Activated CD4-positive, alpha-beta T cell treated with anti-CD3 and anti-CD28 coated beads, Interleukin-2, amount 10 ng/mL, durations not matched to agents 7 days and 5 days (primary cell): Measurements from ENCODE around the gene EIF2AK3. TPM values are rescaled to one million over a fixed set of nuclear protein-coding genes. Genes with fewer than 3 reads are reported as not detected.

Experiments
- CTCF ChIA-PET: fragments of 350-600 bp; sonication (Branson Sonifier 250); formaldehyde crosslinking; loops from one replicate; lab custom pipeline; 2021; ENCODE audit warnings: antibody characterized with exemption; lab: Charles Lee
- POLR2A ChIA-PET: fragments of 350-600 bp; sonication (Branson Sonifier 250); formaldehyde crosslinking; loops from one replicate; lab custom pipeline; 2021; ENCODE audit warnings: antibody characterized with exemption; lab: Charles Lee
- DNase-seq: peaks from one replicate; pipeline ENCODE4 v3.0.0-alpha.2; 2020
- H3K27ac Mint-ChIP-seq: one replicate; pipeline ENCODE4 v1.8.0; 2021; ENCODE audit warnings: mild to moderate bottlenecking, moderate library complexity, mixed read lengths
- H3K27me3 Mint-ChIP-seq: one replicate; pipeline ENCODE4 v1.8.0; 2021; ENCODE audit warnings: mixed read lengths
- H3K36me3 Mint-ChIP-seq: one replicate; pipeline ENCODE4 v1.8.0; 2021; ENCODE audit warnings: low read depth, mixed read lengths
- H3K4me1 Mint-ChIP-seq: one replicate; pipeline ENCODE4 v1.8.0; 2021; ENCODE audit warnings: mixed read lengths
- H3K4me3 Mint-ChIP-seq: one replicate; pipeline ENCODE4 v1.8.0; 2021; ENCODE audit warnings: mild to moderate bottlenecking, moderate library complexity, mixed read lengths
- H3K9me3 Mint-ChIP-seq: one replicate; pipeline ENCODE4 v1.8.0; 2021; ENCODE audit warnings: mixed read lengths
- total RNA-seq, 2 experiments: library from RNA; stranded (reverse); gene quantifications; one replicate each; pipeline ENCODE4 v1.2.3, GENCODE V29; 2021

EIF2AK3 gene
- total RNA-seq, 2 experiments from 2014 or later, result 20.2 to 26.0 TPM

DNA sequence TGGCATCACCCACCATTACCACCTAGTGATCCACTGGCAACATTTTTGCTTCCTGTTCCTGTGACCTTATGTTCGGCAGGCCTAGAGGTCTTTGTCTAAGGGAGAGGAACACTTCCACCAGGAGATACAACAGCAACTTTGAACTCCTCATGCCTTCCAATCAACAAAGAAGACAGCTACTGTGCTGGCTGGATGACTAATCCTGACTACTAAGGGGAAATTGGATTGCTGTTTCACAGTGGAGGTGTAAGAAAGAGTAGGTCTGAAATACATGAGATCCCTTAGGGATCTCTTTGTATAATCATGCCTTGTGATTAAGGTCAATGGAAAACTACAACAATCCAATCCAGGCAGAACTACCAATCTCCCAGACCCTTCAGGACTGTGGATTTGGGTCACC lies 45.2 kb downstream of the EIF2AK3 start:
- no peak for DNase-seq
- no peaks in the 10 kb centered on the region for H3K4me1 Mint-ChIP-seq
- POLR2A ChIA-PET, result no interaction called here
- H3K4me3 Mint-ChIP-seq, result no peak overlapping the region
- peaks cover 30% of the 10 kb centered on the region for H3K36me3 Mint-ChIP-seq
- H3K9me3 Mint-ChIP-seq, result no peaks in the 10 kb centered on the region
- CTCF ChIA-PET, result no interaction called here
- no peak overlapping the region for H3K27ac Mint-ChIP-seq
- no peaks in the 10 kb centered on the region for H3K27me3 Mint-ChIP-seq

DNA sequence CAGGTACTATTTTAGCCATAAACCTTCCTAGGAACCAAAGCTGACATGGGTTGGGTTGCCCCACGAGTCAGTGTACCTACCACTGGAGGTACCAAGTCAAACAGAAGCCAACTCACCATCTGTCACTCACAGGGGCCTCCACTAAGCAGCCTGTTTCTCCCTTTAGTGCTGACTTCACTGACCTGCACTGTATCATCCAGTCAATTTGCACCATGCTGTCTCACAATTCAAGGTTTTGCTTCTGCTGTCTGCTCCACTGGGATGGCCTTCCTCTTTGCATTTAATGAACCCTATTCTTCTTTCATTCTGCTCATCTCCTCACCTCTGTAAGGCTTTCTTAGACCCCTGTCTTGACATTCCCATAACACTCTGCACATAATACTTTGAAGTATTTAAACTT lies 47.2 kb downstream of the EIF2AK3 start:
- Mint-ChIP-seq H3K27ac (no peak overlapping the region), H3K36me3 (peaks cover 40% of the 10 kb centered on the region), H3K4me3 (no peak overlapping the region), H3K9me3 (no peaks in the 10 kb centered on the region), H3K27me3 (no peaks in the 10 kb centered on the region), H3K4me1 (no peaks in the 10 kb centered on the region)
- no peak for DNase-seq
- POLR2A ChIA-PET, result no interaction called here
- CTCF ChIA-PET, result interaction anchor here (1.3 to 1.5 kb wide), 2 partner anchors 15 to 92 kb away, joined by 3 read pairs; no protein-coding TSS in a partner anchor

GRCh38 chr2:88575630-88576029 lies 51.6 kb downstream of the EIF2AK3 start:
- no peaks in the 10 kb centered on the region for H3K9me3 Mint-ChIP-seq
- POLR2A ChIA-PET, result no interaction called here
- CTCF ChIA-PET, result no interaction called here
- H3K27ac Mint-ChIP-seq, result no peak overlapping the region
- H3K4me3 Mint-ChIP-seq, result no peak overlapping the region
- no peaks in the 10 kb centered on the region for H3K27me3 Mint-ChIP-seq
- peaks cover 53% of the 10 kb centered on the region for H3K36me3 Mint-ChIP-seq
- DNase-seq, result no peak
- H3K4me1 Mint-ChIP-seq, result no peaks in the 10 kb centered on the region

- POLR2A ChIA-PET, result no interaction called here
Observed at GRCh38 chr2:88575051-88575450, 52.2 kb downstream of the EIF2AK3 start.

DNA sequence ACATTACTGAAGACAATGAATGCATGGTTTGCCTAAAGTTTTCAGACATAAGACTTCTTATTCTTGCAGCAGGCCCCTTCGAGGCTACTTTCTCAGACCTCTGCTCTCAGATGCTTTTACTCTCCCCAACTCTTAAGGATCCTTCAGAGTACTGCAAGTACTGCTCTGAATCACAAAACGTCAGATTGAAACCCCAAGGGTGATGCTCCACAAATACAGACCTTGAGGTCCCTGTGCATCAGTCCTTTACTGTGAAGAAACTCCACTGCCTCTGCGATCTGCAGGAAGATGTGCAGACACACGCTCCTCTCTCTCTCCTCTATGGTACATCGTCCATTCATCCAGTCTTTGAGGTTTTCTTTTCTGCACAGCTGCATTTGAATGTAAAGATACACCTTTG lies 52.8 kb downstream of the EIF2AK3 start:
- no peak overlapping the region for H3K27ac Mint-ChIP-seq
- peaks cover 53% of the 10 kb centered on the region for H3K36me3 Mint-ChIP-seq
- no peak for DNase-seq

More at GRCh38 chr2:88575051-88575450, 52.2 kb downstream of the EIF2AK3 start:
- CTCF ChIA-PET, result no interaction called here
- Mint-ChIP-seq H3K36me3 (peaks cover 52% of the 10 kb centered on the region), H3K4me3 (no peak overlapping the region), H3K4me1 (no peaks in the 10 kb centered on the region), H3K9me3 (no peaks in the 10 kb centered on the region), H3K27me3 (no peaks in the 10 kb centered on the region), H3K27ac (no peak overlapping the region)
- no peak for DNase-seq

GRCh38 chr2:88568179-88568578 lies 59.1 kb downstream of the EIF2AK3 start:
- no peak overlapping the region for H3K4me3 Mint-ChIP-seq
- H3K9me3 Mint-ChIP-seq, result no peaks in the 10 kb centered on the region
- CTCF ChIA-PET, result no interaction called here
- no peaks in the 10 kb centered on the region for H3K27me3 Mint-ChIP-seq
- no peaks in the 10 kb centered on the region for H3K4me1 Mint-ChIP-seq
- POLR2A ChIA-PET, result no interaction called here
- H3K36me3 Mint-ChIP-seq, result peaks cover 35% of the 10 kb centered on the region
- no peak overlapping the region for H3K27ac Mint-ChIP-seq
- no peak for DNase-seq

More for the DNA sequence above, 52.8 kb downstream of the EIF2AK3 start:
- H3K9me3 Mint-ChIP-seq, result no peaks in the 10 kb centered on the region
- H3K4me1 Mint-ChIP-seq, result no peaks in the 10 kb centered on the region
- ChIA-PET CTCF (interaction anchor here (0.9 kb wide), 1 partner anchor 13 kb away, joined by 3 read pairs; no protein-coding TSS in a partner anchor), POLR2A (no interaction called here)
- H3K27me3 Mint-ChIP-seq, result no peaks in the 10 kb centered on the region
- no peak overlapping the region for H3K4me3 Mint-ChIP-seq

- Mint-ChIP-seq H3K27me3 (no peaks in the 10 kb centered on the region), H3K4me3 (no peak overlapping the region), H3K27ac (no peak overlapping the region), H3K36me3 (peaks cover 30% of the 10 kb centered on the region), H3K9me3 (no peaks in the 10 kb centered on the region), H3K4me1 (peaks cover 15% of the 10 kb centered on the region)
- DNase-seq, result no peak
- POLR2A ChIA-PET, result no interaction called here
- CTCF ChIA-PET, result no interaction called here
Observed at GRCh38 chr2:88564402-88564801, 62.9 kb downstream of the EIF2AK3 start.

DNA sequence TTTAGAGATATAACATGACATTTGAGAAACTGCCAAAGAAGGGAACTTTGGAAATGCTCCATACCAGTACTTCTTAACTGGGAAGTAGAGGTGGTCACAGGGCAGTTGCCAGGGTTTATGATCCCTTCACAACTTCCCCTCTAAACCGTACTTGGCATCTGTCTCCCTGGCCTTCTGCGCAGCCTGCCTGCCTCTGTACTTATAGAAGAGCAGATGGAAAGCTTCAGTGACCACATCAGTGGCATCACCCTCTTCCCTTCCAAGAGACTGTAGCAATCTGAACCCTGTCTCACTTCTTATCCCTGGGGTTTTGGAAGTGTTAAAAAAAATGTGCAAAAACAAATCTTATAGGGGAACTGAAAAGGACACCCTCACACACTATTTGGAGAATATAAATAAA lies 64.1 kb downstream of the EIF2AK3 start:
- Mint-ChIP-seq H3K9me3 (no peaks in the 10 kb centered on the region), H3K27ac (no peak overlapping the region), H3K4me3 (no peak overlapping the region), H3K4me1 (peaks cover 15% of the 10 kb centered on the region), H3K36me3 (peaks cover 30% of the 10 kb centered on the region), H3K27me3 (no peaks in the 10 kb centered on the region)
- POLR2A ChIA-PET, result no interaction called here
- CTCF ChIA-PET, result no interaction called here
- no peak for DNase-seq

- Mint-ChIP-seq H3K27ac (no peak overlapping the region), H3K9me3 (no peaks in the 10 kb centered on the region), H3K4me3 (no peak overlapping the region), H3K27me3 (no peaks in the 10 kb centered on the region), H3K4me1 (peaks cover 15% of the 10 kb centered on the region), H3K36me3 (peaks cover 20% of the 10 kb centered on the region)
- no peak for DNase-seq
- POLR2A ChIA-PET, result interaction anchor here (0.5 kb wide), 1 partner anchor 546 kb away, joined by 3 read pairs; no protein-coding TSS in a partner anchor
- CTCF ChIA-PET, result interaction anchor here (0.6 to 1.0 kb wide), 2 partner anchors 12 to 54 kb away, joined by 3 to 4 read pairs; no protein-coding TSS in a partner anchor
Observed at GRCh38 chr2:88561646-88562388, 65.4 kb downstream of the EIF2AK3 start.

DNA sequence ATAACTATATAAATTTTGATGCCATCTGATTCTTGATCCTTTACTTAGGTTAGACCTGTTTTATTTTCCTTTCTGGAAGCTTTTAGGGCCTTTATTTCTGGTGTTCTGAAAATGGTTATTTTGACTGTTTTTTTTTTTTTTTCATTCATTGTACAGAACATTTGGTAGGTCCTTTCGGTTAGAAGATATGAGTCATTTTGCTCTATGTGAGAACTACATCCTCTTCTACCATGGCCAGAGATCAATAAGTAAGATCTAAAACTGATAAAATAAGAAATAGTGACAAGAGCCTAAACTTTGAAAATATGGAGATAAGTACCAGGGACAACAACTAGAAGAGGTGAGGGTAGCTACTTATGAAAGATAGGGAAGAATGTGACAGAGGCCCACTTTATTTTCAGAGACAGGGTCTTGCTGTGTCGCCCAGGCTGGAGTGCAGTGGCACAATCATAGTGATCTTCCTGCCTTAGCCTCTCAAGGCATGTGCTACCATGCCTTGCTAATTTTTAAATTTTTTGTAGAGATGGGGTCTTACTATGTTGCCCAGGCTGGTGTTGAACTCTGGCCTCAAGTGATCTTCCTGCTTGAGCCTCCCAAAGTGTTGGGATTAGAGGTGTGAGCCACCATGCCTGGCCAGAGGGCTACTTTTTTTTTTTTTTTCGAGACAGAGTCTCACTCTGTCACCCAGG lies 66.5 kb downstream of the EIF2AK3 start:
- Mint-ChIP-seq H3K36me3 (peaks cover 26% of the 10 kb centered on the region), H3K4me1 (peaks cover 15% of the 10 kb centered on the region), H3K27me3 (no peaks in the 10 kb centered on the region), H3K9me3 (no peaks in the 10 kb centered on the region), H3K27ac (no peak overlapping the region), H3K4me3 (no peak overlapping the region)
- ChIA-PET POLR2A (no interaction called here), CTCF (interaction anchor here (0.5 to 1.0 kb wide), 3 partner anchors 12 to 128 kb away, joined by 3 read pairs; no protein-coding TSS in a partner anchor)
- DNase-seq, result no peak

DNA sequence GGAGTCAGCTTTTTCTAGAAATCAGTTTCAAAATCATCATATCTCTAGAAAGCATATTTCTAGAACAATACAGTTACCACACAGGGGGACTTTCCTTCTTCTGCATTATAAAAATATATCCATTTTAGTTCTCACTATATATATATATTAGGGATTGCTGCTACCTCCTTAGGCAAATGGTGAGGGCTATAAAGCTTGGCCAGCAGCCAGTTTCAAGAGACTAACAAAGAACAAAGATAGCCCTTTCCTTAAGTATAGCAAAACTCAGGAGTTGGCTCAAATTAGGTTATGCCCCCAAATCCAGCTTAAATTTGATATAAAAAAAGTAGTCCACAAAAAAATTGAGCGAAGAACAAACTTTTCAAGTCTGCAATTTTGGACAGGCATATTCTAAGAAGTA lies 70.0 kb downstream of the EIF2AK3 start:
- no peaks in the 10 kb centered on the region for H3K9me3 Mint-ChIP-seq
- ChIA-PET POLR2A (no interaction called here), CTCF (no interaction called here)
- H3K4me1 Mint-ChIP-seq, result peaks cover 10% of the 10 kb centered on the region
- peaks cover 23% of the 10 kb centered on the region for H3K36me3 Mint-ChIP-seq
- H3K27me3 Mint-ChIP-seq, result no peaks in the 10 kb centered on the region
- no peak for DNase-seq
- H3K27ac Mint-ChIP-seq, result no peak overlapping the region
- no peak overlapping the region for H3K4me3 Mint-ChIP-seq

GRCh38 chr2:88556026-88556425 lies 71.2 kb downstream of the EIF2AK3 start:
- DNase-seq, result no peak
- ChIA-PET POLR2A (no interaction called here), CTCF (no interaction called here)
- Mint-ChIP-seq H3K36me3 (peaks cover 17% of the 10 kb centered on the region), H3K27ac (no peak overlapping the region), H3K4me1 (peaks cover 4% of the 10 kb centered on the region), H3K4me3 (no peak overlapping the region), H3K9me3 (no peaks in the 10 kb centered on the region), H3K27me3 (peaks cover 4% of the 10 kb centered on the region)

GRCh38 chr2:88554189-88554588 lies 73.1 kb downstream of the EIF2AK3 start:
- Mint-ChIP-seq H3K27me3 (peaks cover 17% of the 10 kb centered on the region), H3K4me1 (no peaks in the 10 kb centered on the region), H3K36me3 (peaks cover 7% of the 10 kb centered on the region), H3K4me3 (no peak overlapping the region), H3K27ac (no peak overlapping the region), H3K9me3 (no peaks in the 10 kb centered on the region)
- POLR2A ChIA-PET, result no interaction called here
- no peak for DNase-seq
- CTCF ChIA-PET, result no interaction called here
